Right lobe of liver (tissue), 6 donors: Measurements from ENCODE around the gene TNIK. TPM values are rescaled to one million over a fixed set of nuclear protein-coding genes. Genes with fewer than 3 reads are reported as not detected.

Source experiments
- ATAC-seq, 4 donors: fragments of 200-7000 bp; cut with Tn5 transposase; one replicate each; pipeline ENCODE4 v1.9.1; 2020; ENCODE audit warnings: mild to moderate bottlenecking in 4 of 4, moderate library complexity in 4 of 4
- DNase-seq, 3 donors: peaks; one replicate each; pipeline ENCODE4 v3.0.0-alpha.2; 2020
- H3K27ac ChIP-seq, 3 donors: fragments of 200-600 bp; one replicate each; pipeline ENCODE4 v1.8.0; 2022
- H3K27me3 ChIP-seq, 2 donors: fragments of 200-600 bp; one replicate each; pipeline ENCODE4 v1.8.0; 2022
- H3K36me3 ChIP-seq, 4 donors: fragments of 200-600 bp; sonication (generic) in 1 of 4; one replicate each; pipeline versions ENCODE4 v1.5.1 to v1.8.0; 2017 to 2022; ENCODE audit warnings: control low read depth in 1 of 4
- H3K4me1 ChIP-seq, 4 donors: fragments of 200-600 bp; sonication (generic) in 1 of 4; one replicate each; pipeline versions ENCODE4 v1.5.1 to v1.8.0; 2017 to 2022; ENCODE audit warnings: control low read depth in 1 of 4
- H3K4me3 ChIP-seq, 3 donors: fragments of 200-600 bp; one replicate each; pipeline ENCODE4 v1.8.0; 2022
- H3K9me3 ChIP-seq, 4 donors: fragments of 200-600 bp; sonication (generic) in 1 of 4; one replicate each; pipeline versions ENCODE4 v1.5.1 to v1.8.0; 2017 to 2022; ENCODE audit warnings: control low read depth in 1 of 4
- CTCF ChIP-seq, 4 donors: fragments of 200-600 bp in 3 of 4; fragments of 450-650 bp in 1 of 4; IDR thresholded peaks; one replicate each; pipeline versions ENCODE4 v1.5.1 to v1.8.0; 2016 to 2022; ENCODE audit warnings: antibody characterized with exemption in 4 of 4, mild to moderate bottlenecking in 2 of 4
- POLR2A ChIP-seq: fragments of 450-650 bp; IDR thresholded peaks from one replicate; pipeline ENCODE4 v1.6.1; 2017; ENCODE audit warnings: antibody characterized with exemption, mild to moderate bottlenecking
- WGBS: methylation state at CpG from one replicate; pipeline ENCODE4 v1.1.6; 2018; ENCODE audit warnings: low coverage, low lambda C conversion rate; ENCODE audit not compliant: insufficient coverage; ENCODE audit errors: missing lambda C conversion rate; 5-methylcytosine and 5-hydroxymethylcytosine counted together
- intact Hi-C, 2 donors: fragments of 100-400 bp; cut with DNase I; formaldehyde crosslinking; loops; one replicate each; pipeline versions ENCODE4 v1.11.2 to v1.14.1; 2022
- total RNA-seq, 6 experiments: library from RNA; depleted of rRNA in 2 of 6; stranded (reverse); fragments of >200 nt in 2 of 6; fragmentation: NEBNext Ultra II Directional in 3 of 6; extraction: Animal tissue kit (Norgen Biotek cat#: 25700) in 3 of 6; gene quantifications; one replicate each; pipeline versions ENCODE4 v1.1.0 to v1.2.4, GENCODE V29; 2016 to 2023
- donor health status: DM: no; HTN: yes; CAD: no.
- donor health status: DM: no; HTN: no; CAD: no.
- donor health status: DM: no; HTN: no; CAD: no.
- donor health status: DM: no; HTN: yes; CAD: no.
- donor health status: DM: no; HTN: yes; CAD: no.

TNIK gene
- total RNA-seq, 6 experiments from 2014 or later, result 5.2 to 8.0 (median 6.8) TPM

- intact Hi-C loops, result no loop called here
- Histone ChIP-seq H3K36me3 (no peaks in the 10 kb centered on the region), H3K27ac (no peak overlapping the region), H3K27me3 (no peaks in the 10 kb centered on the region), H3K4me3 (peak overlapping the region; percentile 72 to 88 (median 73)), H3K4me1 (peaks cover 0 to 12% (median 3%) of the 10 kb centered on the region in 4 donors), H3K9me3 (no peaks in the 10 kb centered on the region)
- DNase-seq (no peak), ATAC-seq (no peak)
- TF ChIP-seq CTCF (IDR thresholded peaks at IDR 0.05), result no peak
- TF ChIP-seq POLR2A, result no peak
- WGBS, result 18% methylated on average over 2 of the region's 2 CpGs
Observed at GRCh38 chr3:171461525-171461917, 1.3 kb upstream of the TNIK start.

GRCh38 chr3:171460725-171461524 is 720 bp upstream of the TNIK start:
- H3K36me3 ChIP-seq, result no peaks in the 10 kb centered on the region
- peaks cover 0 to 12% (median 3%) of the 10 kb centered on the region in 4 donors for H3K4me1 ChIP-seq
- H3K27ac ChIP-seq, result peak overlapping the region; percentile 17 to 33 (median 20)
- WGBS, result 3% methylated on average over 21 of the region's 51 CpGs
- TF ChIP-seq POLR2A (no peak), CTCF (IDR thresholded peaks at IDR 0.05) (peak; percentile 1 to 28 (median 21))
- H3K4me3 ChIP-seq, result peak overlapping the region; percentile 72 to 88 (median 73)
- DNase-seq (peak; percentile 63 to 81 (median 68)), ATAC-seq (peak; percentile 66 to 74 (median 70))
- H3K9me3 ChIP-seq, result no peaks in the 10 kb centered on the region
- intact Hi-C loops, result no loop called here
- no peaks in the 10 kb centered on the region for H3K27me3 ChIP-seq

- peak overlapping the region in 2 of 3 donors; percentile 34 to 75 for H3K27ac ChIP-seq
- no peaks in the 10 kb centered on the region for H3K36me3 ChIP-seq
- peak; percentile 21 to 32 (median 25) for ATAC-seq
- TF ChIP-seq POLR2A (no peak), CTCF (IDR thresholded peaks at IDR 0.05) (no peak)
- DNase-seq, result peak; percentile 57 to 65 (median 63)
- H3K27me3 ChIP-seq, result no peaks in the 10 kb centered on the region
- 0% methylated on average over 16 of the region's 36 CpGs for WGBS
- intact Hi-C loops, result no loop called here
- peak overlapping the region; percentile 72 to 88 (median 73) for H3K4me3 ChIP-seq
- H3K4me1 ChIP-seq, result peaks cover 0 to 12% (median 3%) of the 10 kb centered on the region in 4 donors
- no peaks in the 10 kb centered on the region for H3K9me3 ChIP-seq
Observed at GRCh38 chr3:171459137-171459941, 866 bp downstream of the TNIK start.

- H3K27ac ChIP-seq, result no peak overlapping the region
- DNase-seq (no peak), ATAC-seq (no peak)
- intact Hi-C loops, result no loop called here
- TF ChIP-seq POLR2A (no peak), CTCF (IDR thresholded peaks at IDR 0.05) (no peak)
- 6% methylated on average over 6 of the region's 6 CpGs for WGBS
- H3K4me1 ChIP-seq, result peaks cover 0 to 12% (median 3%) of the 10 kb centered on the region in 4 donors
- H3K4me3 ChIP-seq, result peak overlapping the region; percentile 72 to 88 (median 73)
- no peaks in the 10 kb centered on the region for H3K27me3 ChIP-seq
- no peaks in the 10 kb centered on the region for H3K36me3 ChIP-seq
- H3K9me3 ChIP-seq, result no peaks in the 10 kb centered on the region
Observed at GRCh38 chr3:171458864-171459136, 1.4 kb downstream of the TNIK start.
